ENCODE measurements around the gene NFE2L3.

DNA sequence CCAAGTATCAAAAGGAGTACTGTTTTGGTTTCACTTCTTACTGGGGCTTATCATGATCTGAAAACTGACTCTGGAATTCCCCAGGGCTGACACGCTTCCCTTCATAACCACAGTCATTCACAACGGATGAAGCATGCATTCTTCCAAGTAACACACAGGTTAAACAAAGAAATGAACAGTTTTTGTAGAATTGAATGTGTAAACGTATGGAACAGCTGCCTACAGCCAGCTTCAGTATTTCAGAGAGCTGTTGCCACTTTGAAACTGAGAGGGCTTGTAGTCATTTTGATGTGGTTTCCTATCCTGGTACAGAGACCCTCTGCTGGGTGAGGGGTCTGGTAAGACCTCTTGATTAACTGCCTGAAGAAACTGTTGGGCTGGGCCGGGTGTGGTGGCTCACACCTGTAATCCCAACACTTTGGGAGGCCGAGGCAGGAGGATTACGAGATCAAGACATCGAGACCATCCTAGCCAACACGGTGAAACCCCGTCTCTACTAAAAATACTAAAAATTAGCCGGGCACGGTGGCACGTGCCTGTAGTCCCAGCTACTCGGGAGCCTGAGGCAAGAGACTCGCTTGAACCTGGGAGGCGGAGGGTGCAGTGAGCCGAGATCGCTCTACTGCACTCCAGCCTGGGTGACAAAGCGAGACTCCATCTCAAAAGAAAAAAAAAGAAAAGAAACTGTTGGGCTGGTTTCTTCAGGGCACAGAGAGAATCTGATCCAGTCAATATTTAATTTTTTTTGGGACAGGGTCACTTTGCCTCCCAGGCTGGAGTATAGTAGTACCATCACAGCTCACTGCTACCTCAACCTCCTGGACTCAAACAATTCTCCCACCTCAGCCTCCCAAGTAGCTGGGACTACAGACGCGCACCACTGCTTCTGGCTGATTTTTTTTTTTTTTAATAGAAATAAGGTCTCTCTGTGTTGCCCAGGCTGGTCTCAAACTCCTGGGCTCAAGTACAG, 4.7 kb downstream of the NFE2L3 start:
- TF ChIP-seq, protein P1, sequence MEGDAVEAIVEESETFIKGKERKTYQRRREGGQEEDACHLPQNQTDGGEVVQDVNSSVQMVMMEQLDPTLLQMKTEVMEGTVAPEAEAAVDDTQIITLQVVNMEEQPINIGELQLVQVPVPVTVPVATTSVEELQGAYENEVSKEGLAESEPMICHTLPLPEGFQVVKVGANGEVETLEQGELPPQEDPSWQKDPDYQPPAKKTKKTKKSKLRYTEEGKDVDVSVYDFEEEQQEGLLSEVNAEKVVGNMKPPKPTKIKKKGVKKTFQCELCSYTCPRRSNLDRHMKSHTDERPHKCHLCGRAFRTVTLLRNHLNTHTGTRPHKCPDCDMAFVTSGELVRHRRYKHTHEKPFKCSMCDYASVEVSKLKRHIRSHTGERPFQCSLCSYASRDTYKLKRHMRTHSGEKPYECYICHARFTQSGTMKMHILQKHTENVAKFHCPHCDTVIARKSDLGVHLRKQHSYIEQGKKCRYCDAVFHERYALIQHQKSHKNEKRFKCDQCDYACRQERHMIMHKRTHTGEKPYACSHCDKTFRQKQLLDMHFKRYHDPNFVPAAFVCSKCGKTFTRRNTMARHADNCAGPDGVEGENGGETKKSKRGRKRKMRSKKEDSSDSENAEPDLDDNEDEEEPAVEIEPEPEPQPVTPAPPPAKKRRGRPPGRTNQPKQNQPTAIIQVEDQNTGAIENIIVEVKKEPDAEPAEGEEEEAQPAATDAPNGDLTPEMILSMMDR (IDR thresholded peaks at IDR 0.05; ENCODE audit: low read depth, low read length), result no peak
- TF ChIP-seq EZH2phosphoT487 (IDR thresholded peaks at IDR 0.05; ENCODE audit: low read depth), result no peak

All from OCI-LY3 (cell line).